Measurements from ENCODE around the gene ASTN2.
A peak's percentile ranks its signal among the peaks of the same experiment; 100 is the strongest.

Gene ASTN2

GRCh38 chr9:116482740-116483139 is 932.1 kb downstream of the ASTN2 start:
- DNase-seq (ENCODE audit: low read depth) = no peak
- H3K4me3 ChIP-seq (ENCODE audit: low read depth, low read length) = no peak overlapping the region

GRCh38 chr9:116480700-116481099 is 934.2 kb downstream of the ASTN2 start:
- no peak overlapping the region for H3K4me3 ChIP-seq (ENCODE audit: low read depth, low read length)

GRCh38 chr9:116479967-116480366 is 934.9 kb downstream of the ASTN2 start:
- H3K4me3 ChIP-seq (ENCODE audit: low read depth, low read length) = no peak overlapping the region
- no peak for DNase-seq (ENCODE audit: low read depth)

More at GRCh38 chr9:116480700-116481099, 934.2 kb downstream of the ASTN2 start:
- no peak for DNase-seq (ENCODE audit: low read depth)

GRCh38 chr9:116479056-116479544 is 935.8 kb downstream of the ASTN2 start:
- H3K4me3 ChIP-seq (ENCODE audit: low read depth, low read length) = no peak overlapping the region
- DNase-seq (ENCODE audit: low read depth) = no peak

GRCh38 chr9:116477584-116478141 is 937.2 kb downstream of the ASTN2 start:
- no peak for DNase-seq (ENCODE audit: low read depth)
- H3K4me3 ChIP-seq (ENCODE audit: low read depth, low read length) = no peak overlapping the region

GRCh38 chr9:116476935-116477381 is 937.9 kb downstream of the ASTN2 start:
- DNase-seq (ENCODE audit: low read depth) = no peak
- H3K4me3 ChIP-seq (ENCODE audit: low read depth, low read length) = no peak overlapping the region

- no peak overlapping the region for H3K4me3 ChIP-seq (ENCODE audit: low read depth, low read length)
- DNase-seq (ENCODE audit: low read depth) = no peak
Observed at GRCh38 chr9:116476002-116476401, 938.9 kb downstream of the ASTN2 start.

GRCh38 chr9:116475201-116475600 is 939.7 kb downstream of the ASTN2 start:
- no peak for DNase-seq (ENCODE audit: low read depth)

GRCh38 chr9:116471944-116472506 is 942.8 kb downstream of the ASTN2 start:
- H3K4me3 ChIP-seq (ENCODE audit: low read depth, low read length) = no peak overlapping the region
- no peak for DNase-seq (ENCODE audit: low read depth)

More at GRCh38 chr9:116475201-116475600, 939.7 kb downstream of the ASTN2 start:
- no peak overlapping the region for H3K4me3 ChIP-seq (ENCODE audit: low read depth, low read length)

GRCh38 chr9:116471093-116471906 is 943.6 kb downstream of the ASTN2 start:
- peak; percentile 80 for DNase-seq (ENCODE audit: low read depth)
- no peak overlapping the region for H3K4me3 ChIP-seq (ENCODE audit: low read depth, low read length)

- no peak overlapping the region for H3K4me3 ChIP-seq (ENCODE audit: low read depth, low read length)
- DNase-seq (ENCODE audit: low read depth) = no peak
Observed at GRCh38 chr9:116468793-116469527, 945.9 kb downstream of the ASTN2 start.

GRCh38 chr9:116468369-116468768 is 946.5 kb downstream of the ASTN2 start:
- H3K4me3 ChIP-seq (ENCODE audit: low read depth, low read length) = no peak overlapping the region

GRCh38 chr9:116467740-116468351 is 947.0 kb downstream of the ASTN2 start:
- DNase-seq (ENCODE audit: low read depth) = no peak
- no peak overlapping the region for H3K4me3 ChIP-seq (ENCODE audit: low read depth, low read length)

More at GRCh38 chr9:116468369-116468768, 946.5 kb downstream of the ASTN2 start:
- DNase-seq (ENCODE audit: low read depth) = no peak

GRCh38 chr9:116466271-116467235 is 948.3 kb downstream of the ASTN2 start:
- H3K4me3 ChIP-seq (ENCODE audit: low read depth, low read length) = no peak overlapping the region

GRCh38 chr9:116465576-116466270 is 949.1 kb downstream of the ASTN2 start:
- no peak for DNase-seq (ENCODE audit: low read depth)
- H3K4me3 ChIP-seq (ENCODE audit: low read depth, low read length) = no peak overlapping the region

More at GRCh38 chr9:116466271-116467235, 948.3 kb downstream of the ASTN2 start:
- no peak for DNase-seq (ENCODE audit: low read depth)

- H3K4me3 ChIP-seq (ENCODE audit: low read depth, low read length) = no peak overlapping the region
- DNase-seq (ENCODE audit: low read depth) = no peak
Observed at GRCh38 chr9:116464987-116465571, 949.8 kb downstream of the ASTN2 start.

GRCh38 chr9:116464423-116464822 is 950.4 kb downstream of the ASTN2 start:
- H3K4me3 ChIP-seq (ENCODE audit: low read depth, low read length) = no peak overlapping the region
- DNase-seq (ENCODE audit: low read depth) = no peak
